A673 (cell line): ENCODE data around the gene ZWINT.

ENCODE experiments used
- CTCF ChIP-seq: fragments of 300-800, 200-600 bp; sonication (generic); conservative IDR thresholded peaks from 2 replicates; pipeline ENCODE4 v1.5.1; 2017; ENCODE audit warnings: low read depth, mild to moderate bottlenecking, antibody characterized with exemption, low read length, moderate library complexity, mixed read lengths
- EZH2 ChIP-seq: fragments of 200-600 bp; sonication (generic); IDR thresholded peaks from 2 replicates; pipeline ENCODE4 v1.6.1; 2017; ENCODE audit warnings: borderline replicate concordance, low read depth, mild to moderate bottlenecking, mixed read lengths, antibody characterized with exemption, low read length; ENCODE audit not compliant: poor library complexity, severe bottlenecking

- TF ChIP-seq CTCF, result no peak
- no peak for TF ChIP-seq EZH2
These were observed 31.1 kb downstream of the ZWINT start for GRCh38 chr10:56329961-56330360.
